HUES48 (cell line): ENCODE results near the gene CRACR2A.

Experiments used
- H3K27ac ChIP-seq: one replicate; pipeline ENCODE4 v1.7.0; 2013; ENCODE audit warnings: low read depth, low read length, inconsistent platforms
- H3K27me3 ChIP-seq: 2 replicates; pipeline ENCODE4 v1.6.1; 2013; ENCODE audit warnings: mild to moderate bottlenecking, low read length; ENCODE audit not compliant: control insufficient read depth, insufficient read depth
- H3K36me3 ChIP-seq: 2 replicates; pipeline ENCODE4 v1.6.1; 2013; ENCODE audit warnings: low read length; ENCODE audit not compliant: control insufficient read depth, insufficient read depth
- H3K4me1 ChIP-seq: 2 replicates; pipeline ENCODE4 v1.6.1; 2013; ENCODE audit warnings: mild to moderate bottlenecking, low read length; ENCODE audit not compliant: control insufficient read depth, insufficient read depth
- H3K4me3 ChIP-seq: 2 replicates; pipeline ENCODE4 v1.5.1; 2013; ENCODE audit warnings: mild to moderate bottlenecking, low read depth, low read length
- H3K9ac ChIP-seq: 2 replicates; pipeline ENCODE4 v1.6.1; 2013; ENCODE audit warnings: mild to moderate bottlenecking, low read depth, low read length, moderate library complexity
- H3K9me3 ChIP-seq: 2 replicates; pipeline ENCODE4 v1.6.1; 2013; ENCODE audit warnings: low read length; ENCODE audit not compliant: control insufficient read depth, insufficient read depth

Gene CRACR2A

GRCh38 chr12:3752096-3752709, 706 bp downstream of the CRACR2A start:
- Histone ChIP-seq H3K4me1 (0 out of 2 replicates have a peak, but pooled peaks cover 3% of the 10 kb centered on the region), H3K9me3 (no peaks in the 10 kb centered on the region), H3K36me3 (no peaks in the 10 kb centered on the region), H3K27me3 (peaks cover 25% of the 10 kb centered on the region), H3K27ac (no peak overlapping the region), H3K4me3 (peak overlapping the region; percentile 48), H3K9ac (no peak overlapping the region)

GRCh38 chr12:3751151-3752095, 1.5 kb downstream of the CRACR2A start:
- no peaks in the 10 kb centered on the region for H3K9me3 ChIP-seq
- H3K36me3 ChIP-seq, result no peaks in the 10 kb centered on the region
- H3K9ac ChIP-seq, result no peak overlapping the region
- H3K4me3 ChIP-seq, result no peak overlapping the region
- 0 out of 2 replicates have a peak, but pooled peaks cover 3% of the 10 kb centered on the region for H3K4me1 ChIP-seq
- H3K27ac ChIP-seq, result no peak overlapping the region
- peaks cover 25% of the 10 kb centered on the region for H3K27me3 ChIP-seq

- no peak overlapping the region for H3K27ac ChIP-seq
- H3K4me1 ChIP-seq, result 0 out of 2 replicates have a peak, but pooled peaks cover 3% of the 10 kb centered on the region
- H3K9ac ChIP-seq, result no peak overlapping the region
- H3K36me3 ChIP-seq, result no peaks in the 10 kb centered on the region
- no peak overlapping the region for H3K4me3 ChIP-seq
- no peaks in the 10 kb centered on the region for H3K9me3 ChIP-seq
- H3K27me3 ChIP-seq, result peaks cover 25% of the 10 kb centered on the region
Observed at GRCh38 chr12:3750616-3751015, 2.3 kb downstream of the CRACR2A start.

- Histone ChIP-seq H3K9me3 (no peaks in the 10 kb centered on the region), H3K9ac (no peak overlapping the region), H3K4me3 (no peak overlapping the region), H3K36me3 (no peaks in the 10 kb centered on the region), H3K4me1 (0 out of 2 replicates have a peak, but pooled peaks cover 3% of the 10 kb centered on the region), H3K27me3 (peaks cover 20% of the 10 kb centered on the region), H3K27ac (no peak overlapping the region)
Observed at GRCh38 chr12:3748620-3749019, 4.3 kb downstream of the CRACR2A start.

- Histone ChIP-seq H3K27me3 (peaks cover 15% of the 10 kb centered on the region), H3K9me3 (no peaks in the 10 kb centered on the region), H3K36me3 (no peaks in the 10 kb centered on the region), H3K4me1 (no peaks in the 10 kb centered on the region), H3K9ac (no peak overlapping the region), H3K4me3 (no peak overlapping the region), H3K27ac (no peak overlapping the region)
Observed at GRCh38 chr12:3747976-3748619, 4.8 kb downstream of the CRACR2A start.

- Histone ChIP-seq H3K36me3 (no peaks in the 10 kb centered on the region), H3K27me3 (peaks cover 13% of the 10 kb centered on the region), H3K27ac (no peak overlapping the region), H3K9ac (no peak overlapping the region), H3K9me3 (no peaks in the 10 kb centered on the region), H3K4me1 (no peaks in the 10 kb centered on the region), H3K4me3 (no peak overlapping the region)
Observed at GRCh38 chr12:3747543-3747942, 5.4 kb downstream of the CRACR2A start.

GRCh38 chr12:3746758-3747157, 6.2 kb downstream of the CRACR2A start:
- Histone ChIP-seq H3K27ac (no peak overlapping the region), H3K9ac (no peak overlapping the region), H3K27me3 (peaks cover 5% of the 10 kb centered on the region), H3K36me3 (no peaks in the 10 kb centered on the region), H3K4me1 (no peaks in the 10 kb centered on the region), H3K4me3 (no peak overlapping the region), H3K9me3 (no peaks in the 10 kb centered on the region)

GRCh38 chr12:3745152-3745551, 7.8 kb downstream of the CRACR2A start:
- no peak overlapping the region for H3K9ac ChIP-seq
- no peak overlapping the region for H3K4me3 ChIP-seq
- no peaks in the 10 kb centered on the region for H3K9me3 ChIP-seq
- no peak overlapping the region for H3K27ac ChIP-seq
- H3K36me3 ChIP-seq, result no peaks in the 10 kb centered on the region
- H3K27me3 ChIP-seq, result no peaks in the 10 kb centered on the region
- H3K4me1 ChIP-seq, result no peaks in the 10 kb centered on the region

GRCh38 chr12:3744229-3744901, 8.5 kb downstream of the CRACR2A start:
- no peaks in the 10 kb centered on the region for H3K4me1 ChIP-seq
- no peak overlapping the region for H3K4me3 ChIP-seq
- no peak overlapping the region for H3K27ac ChIP-seq
- H3K27me3 ChIP-seq, result no peaks in the 10 kb centered on the region
- H3K36me3 ChIP-seq, result no peaks in the 10 kb centered on the region
- no peaks in the 10 kb centered on the region for H3K9me3 ChIP-seq
- H3K9ac ChIP-seq, result no peak overlapping the region

- Histone ChIP-seq H3K4me1 (no peaks in the 10 kb centered on the region), H3K36me3 (no peaks in the 10 kb centered on the region), H3K9me3 (no peaks in the 10 kb centered on the region), H3K27ac (no peak overlapping the region), H3K27me3 (no peaks in the 10 kb centered on the region), H3K4me3 (no peak overlapping the region), H3K9ac (no peak overlapping the region)
Observed at GRCh38 chr12:3743803-3744202, 9.1 kb downstream of the CRACR2A start.
